Keratinocyte (primary cell): Measurements from ENCODE around the gene MADD. TPM values are rescaled to one million over a fixed set of nuclear protein-coding genes. Genes with fewer than 3 reads are reported as not detected.

Experiments
- DNase-seq: peaks from one replicate; pipeline ENCODE4 v3.0.0-alpha.2; 2011; ENCODE audit warnings: low read depth, missing footprints, low spot score
- FAIRE-seq: peaks from 2 replicates; lab custom pipeline; 2011; peaks lifted over from hg19 to GRCh38; lab: Jason Lieb, UNC
- H2AFZ ChIP-seq: 2 replicates; pipeline ENCODE4 v1.6.0; 2012; ENCODE audit warnings: low read length, control low read depth, inconsistent platforms; ENCODE audit not compliant: control insufficient read depth
- H3K27ac ChIP-seq: 2 replicates; pipeline ENCODE4 v1.5.1; 2011; ENCODE audit warnings: low read length; ENCODE audit not compliant: control insufficient read depth, insufficient read depth
- H3K27me3 ChIP-seq: 3 replicates; pipeline ENCODE4 v1.6.0; 2011; ENCODE audit warnings: low read length; ENCODE audit not compliant: control insufficient read depth, insufficient read depth; ENCODE audit errors: extremely low read depth
- H3K36me3 ChIP-seq, 2 experiments: 2 replicates in 1 of 2; 3 replicates in 1 of 2; pipeline ENCODE4 v1.5.1; 2011; ENCODE audit warnings: low read length in 2 of 2, mild to moderate bottlenecking in 1 of 2; ENCODE audit not compliant: control insufficient read depth in 2 of 2, insufficient read depth in 2 of 2; ENCODE audit errors: extremely low read depth in 1 of 2
- H3K4me1 ChIP-seq: 3 replicates; pipeline ENCODE4 v1.5.1; 2011; ENCODE audit warnings: low read length; ENCODE audit not compliant: control insufficient read depth, insufficient read depth; ENCODE audit errors: extremely low read depth
- H3K4me2 ChIP-seq: 3 replicates; pipeline ENCODE4 v1.6.0; 2011; ENCODE audit warnings: low read depth, low read length; ENCODE audit not compliant: control insufficient read depth, insufficient read depth; ENCODE audit errors: extremely low read depth
- H3K4me3 ChIP-seq, 3 experiments: fragments of 200-600 bp in 1 of 3; sonication (generic) in 1 of 3; 2 replicates in 2 of 3; 3 replicates in 1 of 3; pipeline ENCODE4 v1.5.1; 2011 to 2016; ENCODE audit warnings: low read length in 3 of 3, mild to moderate bottlenecking in 3 of 3, control low read depth in 2 of 3, inconsistent platforms in 1 of 3, low read depth in 1 of 3, mixed read lengths in 1 of 3, mixed run types in 1 of 3, moderate library complexity in 1 of 3; ENCODE audit not compliant: control insufficient read depth in 2 of 3, insufficient read depth in 2 of 3; ENCODE audit errors: extremely low read depth in 1 of 3
- H3K79me2 ChIP-seq: 2 replicates; pipeline ENCODE4 v1.6.0; 2012; ENCODE audit warnings: low read length; ENCODE audit not compliant: control insufficient read depth, insufficient read depth
- H3K9ac ChIP-seq: 3 replicates; pipeline ENCODE4 v1.6.0; 2011; ENCODE audit warnings: low read length; ENCODE audit not compliant: control insufficient read depth, insufficient read depth; ENCODE audit errors: extremely low read depth
- H3K9me1 ChIP-seq: 3 replicates; pipeline ENCODE4 v1.6.0; 2011; ENCODE audit warnings: low read length; ENCODE audit not compliant: control insufficient read depth, insufficient read depth; ENCODE audit errors: extremely low read depth
- H3K9me3 ChIP-seq: 2 replicates; pipeline ENCODE4 v1.5.1; 2012; ENCODE audit warnings: low read depth, low read length; ENCODE audit not compliant: control insufficient read depth
- H4K20me1 ChIP-seq: 3 replicates; pipeline ENCODE4 v1.6.0; 2011; ENCODE audit warnings: low read length; ENCODE audit not compliant: control insufficient read depth, insufficient read depth; ENCODE audit errors: extremely low read depth
- EZH2 ChIP-seq: IDR thresholded peaks from one replicate; pipeline ENCODE4 v1.6.1; 2012; ENCODE audit warnings: inconsistent platforms, mild to moderate bottlenecking, low read length, moderate library complexity
- dilution Hi-C: fragments of 300-500 bp; cut with MboI; formaldehyde crosslinking; loops from one replicate; pipeline ENCODE4 v1.7.0; 2020; ENCODE audit warnings: low sequenced_read_pairs; ENCODE audit not compliant: extremely low pct_ligation_motif_present
- polyA plus RNA-seq, 5 experiments: library from polyadenylated mRNA; depleted of rRNA in 3 of 5; stranded (reverse) in 3 of 5; stranded (forward) in 1 of 5; unstranded in 1 of 5; fragments of >200 nt; gene quantifications; 1 replicate in 1 of 5; 2 replicates in 3 of 5; 3 replicates in 1 of 5; pipeline versions ENCODE4 v1.2.1 to v1.2.3, GENCODE V29; 2011 to 2012; ENCODE audit warnings: missing spikeins in 2 of 5, low read depth in 1 of 5, low replicate concordance in 1 of 5
- TF ChIP-seq, protein P1 (sequence below), 3 experiments: IDR thresholded peaks in 1 of 3; conservative IDR thresholded peaks in 1 of 3; optimal IDR thresholded peaks in 1 of 3; 2 replicates in 2 of 3; 3 replicates in 1 of 3; pipeline versions ENCODE3 to v1.5.1; 2011; ENCODE audit warnings: low read length in 3 of 3, mild to moderate bottlenecking in 3 of 3, moderate library complexity in 2 of 3, control low read depth in 1 of 3, inconsistent platforms in 1 of 3; ENCODE audit not compliant: insufficient read depth in 2 of 3; ENCODE audit errors: extremely low read depth in 1 of 3

MADD gene
- polyA plus RNA-seq, 1 donor (not counting 4 experiments of a cell fraction or from before 2014, with no cell fraction given): 11.9 TPM

GRCh38 chr11:47229161-47229560, 40.8 kb upstream of the MADD start:
- Histone ChIP-seq H3K9me3 (no peaks in the 10 kb centered on the region), H2AFZ (no peak overlapping the region), H3K36me3 (peaks cover 10% of the 10 kb centered on the region in 2 experiments), H3K4me3 (no peak overlapping the region), H3K4me2 (no peak overlapping the region), H3K79me2 (peaks cover 2% of the 10 kb centered on the region), H3K4me1 (no peaks in the 10 kb centered on the region), H3K27me3 (no peaks in the 10 kb centered on the region), H3K9ac (no peak overlapping the region), H3K9me1 (no peaks in the 10 kb centered on the region), H3K27ac (no peak overlapping the region), H4K20me1 (no peaks in the 10 kb centered on the region)
- TF ChIP-seq, protein P1, sequence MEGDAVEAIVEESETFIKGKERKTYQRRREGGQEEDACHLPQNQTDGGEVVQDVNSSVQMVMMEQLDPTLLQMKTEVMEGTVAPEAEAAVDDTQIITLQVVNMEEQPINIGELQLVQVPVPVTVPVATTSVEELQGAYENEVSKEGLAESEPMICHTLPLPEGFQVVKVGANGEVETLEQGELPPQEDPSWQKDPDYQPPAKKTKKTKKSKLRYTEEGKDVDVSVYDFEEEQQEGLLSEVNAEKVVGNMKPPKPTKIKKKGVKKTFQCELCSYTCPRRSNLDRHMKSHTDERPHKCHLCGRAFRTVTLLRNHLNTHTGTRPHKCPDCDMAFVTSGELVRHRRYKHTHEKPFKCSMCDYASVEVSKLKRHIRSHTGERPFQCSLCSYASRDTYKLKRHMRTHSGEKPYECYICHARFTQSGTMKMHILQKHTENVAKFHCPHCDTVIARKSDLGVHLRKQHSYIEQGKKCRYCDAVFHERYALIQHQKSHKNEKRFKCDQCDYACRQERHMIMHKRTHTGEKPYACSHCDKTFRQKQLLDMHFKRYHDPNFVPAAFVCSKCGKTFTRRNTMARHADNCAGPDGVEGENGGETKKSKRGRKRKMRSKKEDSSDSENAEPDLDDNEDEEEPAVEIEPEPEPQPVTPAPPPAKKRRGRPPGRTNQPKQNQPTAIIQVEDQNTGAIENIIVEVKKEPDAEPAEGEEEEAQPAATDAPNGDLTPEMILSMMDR (optimal IDR thresholded peaks at IDR 0.05 in 1 of 3, IDR thresholded peaks at IDR 0.05 in 1 of 3, conservative IDR thresholded peaks at IDR 0.05 in 1 of 3; ENCODE audit: extremely low read depth in 1 of 3, insufficient read depth in 2 of 3, low read length in 3 of 3): no peak
- TF ChIP-seq EZH2: no peak
- dilution Hi-C loops: no loop called here
- DNase-seq (no peak), FAIRE-seq (no peak)

DNA sequence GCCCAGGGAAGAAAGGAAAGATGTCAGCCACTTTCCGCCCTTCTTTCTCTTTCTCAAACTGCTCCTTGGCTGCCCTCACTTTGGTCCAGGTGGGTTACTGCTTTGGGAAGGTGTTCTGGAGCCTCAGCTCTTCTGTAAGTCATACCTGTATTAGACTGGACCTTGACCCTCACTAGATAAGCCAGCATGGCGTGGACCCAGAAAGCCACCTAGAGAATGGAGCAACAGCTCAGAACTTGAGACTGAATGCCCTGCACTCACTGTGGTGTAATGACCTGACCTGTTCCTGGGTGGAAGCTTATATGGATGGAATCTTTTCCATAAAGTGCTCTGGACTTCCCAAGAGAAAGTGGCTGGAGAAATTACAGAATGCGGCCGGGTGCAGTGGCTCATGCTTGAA, 36.9 kb upstream of the MADD start:
- Histone ChIP-seq H3K4me1 (peaks cover 7% of the 10 kb centered on the region), H3K27me3 (no peaks in the 10 kb centered on the region), H3K9me1 (no peaks in the 10 kb centered on the region), H3K4me2 (no peak overlapping the region), H3K36me3 (peaks cover 15 to 27% of the 10 kb centered on the region in 2 experiments), H3K9me3 (no peaks in the 10 kb centered on the region), H3K79me2 (no peaks in the 10 kb centered on the region), H3K4me3 (no peak overlapping the region), H4K20me1 (no peaks in the 10 kb centered on the region), H3K27ac (no peak overlapping the region), H3K9ac (no peak overlapping the region), H2AFZ (no peak overlapping the region)
- no peak for DNase-seq
- FAIRE-seq: no peak
- dilution Hi-C loops: no loop called here
- TF ChIP-seq, protein P1 (optimal IDR thresholded peaks at IDR 0.05 in 1 of 3, IDR thresholded peaks at IDR 0.05 in 1 of 3, conservative IDR thresholded peaks at IDR 0.05 in 1 of 3; ENCODE audit: extremely low read depth in 1 of 3, insufficient read depth in 2 of 3, low read length in 3 of 3): no peak
- no peak for TF ChIP-seq EZH2
